Endodermal cell (in vitro differentiated cells): Measurements from ENCODE around the gene SMTN. TPM values are rescaled to one million over a fixed set of nuclear protein-coding genes. Genes with fewer than 3 reads are reported as not detected.
A peak's percentile ranks its signal among the peaks of the same experiment; 100 is the strongest.

Experiments
- DNase-seq: peaks from one replicate; pipeline ENCODE4 v3.0.0-alpha.2; 2017
- H3K27ac ChIP-seq: 2 replicates; pipeline ENCODE4 v1.5.1; 2013; ENCODE audit warnings: mild to moderate bottlenecking, low read depth, low read length, moderate library complexity
- H3K27me3 ChIP-seq: 2 replicates; pipeline ENCODE4 v1.6.1; 2013; ENCODE audit warnings: mild to moderate bottlenecking, low read length, moderate library complexity; ENCODE audit not compliant: insufficient read depth, control insufficient read depth, poor library complexity, severe bottlenecking
- H3K36me3 ChIP-seq: 2 replicates; pipeline ENCODE4 v1.7.0; 2013; ENCODE audit warnings: mild to moderate bottlenecking, low read length, moderate library complexity; ENCODE audit not compliant: control insufficient read depth, insufficient read depth
- H3K4me1 ChIP-seq: one replicate; pipeline ENCODE4 v1.7.0; 2013; ENCODE audit warnings: low read length; ENCODE audit not compliant: control insufficient read depth, insufficient read depth
- H3K4me3 ChIP-seq: 2 replicates; pipeline ENCODE4 v1.5.1; 2013; ENCODE audit warnings: mild to moderate bottlenecking, low read length, moderate library complexity
- H3K9ac ChIP-seq: 2 replicates; pipeline ENCODE4 v1.6.1; 2013; ENCODE audit warnings: mild to moderate bottlenecking, low read length, moderate library complexity; ENCODE audit not compliant: poor library complexity, severe bottlenecking; ENCODE audit errors: extremely low read depth
- H3K9me3 ChIP-seq: 2 replicates; pipeline ENCODE4 v1.6.1; 2013; ENCODE audit warnings: mild to moderate bottlenecking, low read length, moderate library complexity; ENCODE audit not compliant: control insufficient read depth
- H3K27ac Mint-ChIP-seq: 2 replicates; pipeline ENCODE4 v1.8.0; 2020; ENCODE audit warnings: mixed read lengths
- H3K27me3 Mint-ChIP-seq: 2 replicates; pipeline ENCODE4 v1.8.0; 2021; ENCODE audit warnings: mild to moderate bottlenecking, mixed read lengths; ENCODE audit not compliant: insufficient read depth
- H3K36me3 Mint-ChIP-seq: 2 replicates; pipeline ENCODE4 v1.8.0; 2020; ENCODE audit warnings: low read depth, mixed read lengths
- H3K4me1 Mint-ChIP-seq: 2 replicates; pipeline ENCODE4 v1.8.0; 2020; ENCODE audit warnings: mixed read lengths
- H3K4me3 Mint-ChIP-seq: 2 replicates; pipeline ENCODE4 v1.8.0; 2020; ENCODE audit warnings: mild to moderate bottlenecking, moderate library complexity, mixed read lengths
- H3K9me3 Mint-ChIP-seq: 2 replicates; pipeline ENCODE4 v1.8.0; 2020; ENCODE audit warnings: mild to moderate bottlenecking, mixed read lengths
- CTCF ChIP-seq: fragments of 200-600 bp; sonication (generic); conservative IDR thresholded peaks from 2 replicates; pipeline ENCODE4 v1.5.0; 2021; ENCODE audit warnings: antibody characterized with exemption, mild to moderate bottlenecking
- WGBS, 2 experiments: methylation state at CpG; one replicate each; pipeline versions ENCODE4 v1.1.5 to v1.1.7; 2013; ENCODE audit warnings: missing lambda C conversion rate in 2 of 2, mixed read lengths in 1 of 2; ENCODE audit not compliant: insufficient coverage in 1 of 2, insufficient read length in 1 of 2; 5-methylcytosine and 5-hydroxymethylcytosine counted together
- total RNA-seq, 2 donors: library from RNA; stranded (reverse); fragmentation: NEBNext Ultra II Directional in 1 of 2; extraction: Animal tissue kit (Norgen Biotek cat#: 25700) in 1 of 2; gene quantifications; 2 replicates in 1 of 2; 3 replicates in 1 of 2; pipeline ENCODE4 v1.2.1, GENCODE V29; 2021

The SMTN gene
- total RNA-seq, 2 donors from 2014 or later, result 23.6 to 35.8 TPM

GRCh38 chr22:31087744-31088215 lies 6.7 kb downstream of the SMTN start:
- Mint-ChIP-seq H3K9me3 (no peaks in the 10 kb centered on the region), H3K4me1 (peaks cover 16% of the 10 kb centered on the region), H3K4me3 (no peak overlapping the region), H3K27ac (no peak overlapping the region), H3K36me3 (peaks cover 3% of the 10 kb centered on the region), H3K27me3 (no peaks in the 10 kb centered on the region)
- Histone ChIP-seq H3K9me3 (no peaks in the 10 kb centered on the region), H3K27me3 (no peaks in the 10 kb centered on the region), H3K9ac (no peak overlapping the region), H3K36me3 (no peaks in the 10 kb centered on the region), H3K27ac (no peak overlapping the region), H3K4me1 (peaks cover 5% of the 10 kb centered on the region), H3K4me3 (no peak overlapping the region)
- no peak for DNase-seq
- TF ChIP-seq CTCF, result no peak
- 90 to 95% methylated on average over 20 to 21 of the region's 21 CpGs for WGBS, 2 experiments

- Histone ChIP-seq H3K9me3 (no peaks in the 10 kb centered on the region), H3K27me3 (no peaks in the 10 kb centered on the region), H3K9ac (no peak overlapping the region), H3K4me3 (no peak overlapping the region), H3K4me1 (peaks cover 5% of the 10 kb centered on the region), H3K36me3 (no peaks in the 10 kb centered on the region), H3K27ac (no peak overlapping the region)
- H3K27ac Mint-ChIP-seq, result no peak overlapping the region
- TF ChIP-seq CTCF, result no peak
- DNase-seq, result no peak
- peaks cover 3% of the 10 kb centered on the region for H3K36me3 Mint-ChIP-seq
- 95% methylated on average over 19 to 26 of the region's 26 CpGs for WGBS, 2 experiments
- H3K9me3 Mint-ChIP-seq, result no peaks in the 10 kb centered on the region
- peaks cover 12% of the 10 kb centered on the region for H3K4me1 Mint-ChIP-seq
- H3K27me3 Mint-ChIP-seq, result no peaks in the 10 kb centered on the region
- H3K4me3 Mint-ChIP-seq, result no peak overlapping the region
These were observed 7.3 kb downstream of the SMTN start for GRCh38 chr22:31088233-31088986.

GRCh38 chr22:31089160-31090100 lies 8.3 kb downstream of the SMTN start:
- Mint-ChIP-seq H3K4me3 (no peak overlapping the region), H3K36me3 (peaks cover 3% of the 10 kb centered on the region), H3K27me3 (no peaks in the 10 kb centered on the region), H3K9me3 (no peaks in the 10 kb centered on the region), H3K27ac (no peak overlapping the region), H3K4me1 (peaks cover 2% of the 10 kb centered on the region)
- H3K27me3 ChIP-seq, result no peaks in the 10 kb centered on the region
- H3K9ac ChIP-seq, result no peak overlapping the region
- H3K4me3 ChIP-seq, result no peak overlapping the region
- TF ChIP-seq CTCF, result peak; percentile 86
- DNase-seq, result peak; percentile 76
- no peaks in the 10 kb centered on the region for H3K36me3 ChIP-seq
- no peak overlapping the region for H3K27ac ChIP-seq
- H3K9me3 ChIP-seq, result no peaks in the 10 kb centered on the region
- WGBS, 2 experiments, result 78 to 85% methylated on average over 4 to 9 of the region's 9 CpGs
- H3K4me1 ChIP-seq, result no peaks in the 10 kb centered on the region
